Activated CD8-positive, alpha-beta memory T cell treated with anti-CD3 and anti-CD28 coated beads for 24 hours (primary cell): Measurements from ENCODE around the gene CIB4.

Source experiments
- DNase-seq: peaks from one replicate; pipeline ENCODE4 v3.0.0-alpha.2; 2020

CIB4 gene

GRCh38 chr2:26537826-26538475 lies 103.2 kb downstream of the CIB4 start:
- DNase-seq = no peak

GRCh38 chr2:26537069-26537825 lies 103.9 kb downstream of the CIB4 start:
- DNase-seq = no peak

GRCh38 chr2:26536371-26537068 lies 104.6 kb downstream of the CIB4 start:
- DNase-seq = no peak

- DNase-seq = no peak
These were observed 105.4 kb downstream of the CIB4 start for GRCh38 chr2:26535663-26536275.

GRCh38 chr2:26534865-26535662 lies 106.1 kb downstream of the CIB4 start:
- no peak for DNase-seq

- no peak for DNase-seq
These were observed 106.9 kb downstream of the CIB4 start for GRCh38 chr2:26534098-26534864.

- no peak for DNase-seq
These were observed 107.5 kb downstream of the CIB4 start for GRCh38 chr2:26533661-26534060.

- no peak for DNase-seq
These were observed 108.6 kb downstream of the CIB4 start for GRCh38 chr2:26532301-26533250.
